HCT116 (cell line): ENCODE measurements around the gene LMO7. TPM values are rescaled to one million over a fixed set of nuclear protein-coding genes. Genes with fewer than 3 reads are reported as not detected.

ENCODE experiments used
- ATAC-seq: fragments of 200-7000 bp; cut with Tn5 transposase; 2 replicates; pipeline ENCODE4 v1.9.1; 2020; ENCODE audit warnings: mild to moderate bottlenecking, moderate library complexity
- BruUV-seq: library from RNA; stranded (reverse); fragments of 400-500 nt; replicated peaks from 2 replicates; lab custom pipeline; 2021; lab: Mats Ljungman, UMichigan
- CTCF ChIA-PET: fragments of 300-600 bp; sonication (Branson Sonifier 250); formaldehyde crosslinking; loops from one replicate; lab custom pipeline; 2021; ENCODE audit warnings: antibody characterized with exemption; lab: Charles Lee
- POLR2A ChIA-PET: fragments of 300-600, 350-600 bp; sonication (Branson Sonifier 250); formaldehyde crosslinking; loops from one replicate; lab custom pipeline; 2021; ENCODE audit warnings: antibody characterized with exemption; lab: Charles Lee
- RAD21 ChIA-PET, 2 experiments: fragments of 300-600 bp; sonication (Branson Sonifier 250); formaldehyde crosslinking; loops; one replicate each; lab custom pipeline; 2023; ENCODE audit warnings: low total read pairs in 2 of 2; ENCODE audit not compliant: uncharacterized antibody in 2 of 2, unreplicated experiment in 2 of 2, low non-redundant PET in 1 of 2; lab: Charles Lee
- DNase-seq: peaks from one replicate; pipeline ENCODE4 v3.0.0-alpha.2; 2010; ENCODE audit warnings: low read depth, low spot score
- H2AFZ ChIP-seq: fragments of 200-600 bp; shearing (Covaris generic), sonication (generic); 2 replicates; pipeline ENCODE4 v1.6.1; 2017; ENCODE audit warnings: low read depth, mixed run types, mixed read lengths, antibody characterized with exemption, low read length; ENCODE audit not compliant: poor library complexity, severe bottlenecking
- H3K27ac ChIP-seq: 2 replicates; pipeline ENCODE4 v1.5.1; 2012; ENCODE audit warnings: low read depth, low read length
- H3K27me3 ChIP-seq: fragments of 200-600 bp; sonication (generic); 2 replicates; pipeline ENCODE4 v1.6.1; 2016; ENCODE audit warnings: mixed run types, low read length, mixed read lengths; ENCODE audit not compliant: insufficient read depth
- H3K36me3 ChIP-seq, 2 experiments: fragments of 200-500 bp in 1 of 2; fragments of 200-600 bp in 1 of 2; sonication (Bioruptor generic) in 1 of 2; sonication (generic) in 1 of 2; 2 replicates each; pipeline versions ENCODE4 v1.5.1 to v1.6.1; 2014 to 2016; ENCODE audit warnings: low read length in 2 of 2, inconsistent platforms in 1 of 2, mixed read lengths in 1 of 2, mixed run types in 1 of 2; ENCODE audit not compliant: insufficient read depth in 2 of 2, control insufficient read depth in 1 of 2
- H3K4me1 ChIP-seq, 2 experiments: fragments of 200-600 bp in 1 of 2; sonication (generic) in 1 of 2; 2 replicates each; pipeline versions ENCODE4 v1.5.1 to v1.6.1; 2012 to 2017; ENCODE audit warnings: low read length in 2 of 2, inconsistent platforms in 1 of 2, mild to moderate bottlenecking in 1 of 2, mixed read lengths in 1 of 2, mixed run types in 1 of 2, moderate library complexity in 1 of 2; ENCODE audit not compliant: insufficient read depth in 2 of 2, control insufficient read depth in 1 of 2
- H3K4me2 ChIP-seq: fragments of 200-600 bp; sonication (generic); 2 replicates; pipeline ENCODE4 v1.6.1; 2017; ENCODE audit warnings: mixed run types, low read length, mixed read lengths
- H3K4me3 ChIP-seq, 2 experiments: fragments of 200-600 bp in 1 of 2; sonication (generic) in 1 of 2; replicated peaks in 1 of 2; 2 replicates each; pipeline ENCODE4 v1.5.1; 2011 to 2016; ENCODE audit warnings: low read length in 2 of 2, control low read depth in 1 of 2, low read depth in 1 of 2, mild to moderate bottlenecking in 1 of 2, mixed read lengths in 1 of 2, mixed run types in 1 of 2
- H3K79me2 ChIP-seq: fragments of 200-600 bp; sonication (generic); 2 replicates; pipeline ENCODE4 v1.6.1; 2017; ENCODE audit warnings: mild to moderate bottlenecking, mixed run types, low read length, moderate library complexity, mixed read lengths; ENCODE audit not compliant: insufficient read depth
- H3K9ac ChIP-seq: fragments of 200-600 bp; sonication (generic); 2 replicates; pipeline ENCODE4 v1.6.1; 2016; ENCODE audit warnings: low read length, mixed read lengths
- H3K9me2 ChIP-seq: fragments of 200-600 bp; sonication (generic), shearing (Covaris generic); 2 replicates; pipeline ENCODE4 v1.6.1; 2017; ENCODE audit warnings: mixed run types, mild to moderate bottlenecking, moderate library complexity; ENCODE audit not compliant: insufficient read depth
- H3K9me3 ChIP-seq, 2 experiments: fragments of 200-500 bp in 1 of 2; fragments of 200-600 bp in 1 of 2; sonication (Bioruptor generic) in 1 of 2; sonication (generic) in 1 of 2; 2 replicates each; pipeline ENCODE4 v1.6.1; 2014 to 2017; ENCODE audit warnings: low read length in 2 of 2, mixed read lengths in 2 of 2, inconsistent platforms in 1 of 2, low read depth in 1 of 2, mild to moderate bottlenecking in 1 of 2, mixed run types in 1 of 2, moderate library complexity in 1 of 2; ENCODE audit not compliant: control insufficient read depth in 1 of 2, insufficient read depth in 1 of 2
- H4K20me1 ChIP-seq: fragments of 200-600 bp; sonication (generic), shearing (Covaris generic); 2 replicates; pipeline ENCODE4 v1.6.1; 2017; ENCODE audit warnings: mixed run types, mild to moderate bottlenecking, moderate library complexity; ENCODE audit not compliant: insufficient read depth
- CEBPB ChIP-seq: IDR thresholded peaks from 2 replicates; pipeline ENCODE4 v1.6.1; 2012; ENCODE audit warnings: low read depth
- EGR1 ChIP-seq: IDR thresholded peaks from 2 replicates; pipeline ENCODE4 v1.6.1; 2012; ENCODE audit warnings: low read depth
- ELF1 ChIP-seq: IDR thresholded peaks from 2 replicates; pipeline ENCODE4 v1.6.1; 2012; ENCODE audit warnings: low read depth, borderline replicate concordance
- EZH2 ChIP-seq: fragments of 200-600 bp; sonication (generic); IDR thresholded peaks from 2 replicates; pipeline ENCODE4 v1.6.1; 2017; ENCODE audit warnings: antibody characterized with exemption, mixed run types
- EZH2phosphoT487 ChIP-seq: fragments of 200-600 bp; IDR thresholded peaks from 2 replicates; pipeline ENCODE4 v1.6.1; 2018; ENCODE audit warnings: antibody characterized with exemption, borderline replicate concordance
- JUND ChIP-seq: IDR thresholded peaks from 2 replicates; pipeline ENCODE4 v1.6.1; 2012
- POLR2A ChIP-seq: IDR thresholded peaks from 2 replicates; pipeline ENCODE4 v1.7.0; 2011; ENCODE audit warnings: borderline replicate concordance; ENCODE audit not compliant: insufficient read depth, insufficient read length; ENCODE audit errors: extremely low read depth
- POLR2AphosphoS5 ChIP-seq: IDR thresholded peaks from 2 replicates; pipeline ENCODE4 v1.6.1; 2011; ENCODE audit warnings: mild to moderate bottlenecking, low read depth, low read length, moderate library complexity
- SIN3A ChIP-seq: IDR thresholded peaks from 2 replicates; pipeline ENCODE4 v1.6.1; 2012; ENCODE audit warnings: low read depth
- SRF ChIP-seq: IDR thresholded peaks from 2 replicates; pipeline ENCODE4 v1.6.1; 2012; ENCODE audit warnings: low read depth
- TCF7L2 ChIP-seq: IDR thresholded peaks from 2 replicates; pipeline ENCODE4 v1.7.0; 2011; ENCODE audit warnings: borderline replicate concordance, inconsistent platforms; ENCODE audit not compliant: insufficient read depth, insufficient read length; ENCODE audit errors: extremely low read depth
- YY1 ChIP-seq: IDR thresholded peaks from 2 replicates; pipeline ENCODE4 v1.6.1; 2011; ENCODE audit warnings: low read length, low read depth, moderate library complexity, mild to moderate bottlenecking; ENCODE audit not compliant: insufficient replicate concordance; ENCODE audit errors: extremely low read depth
- ZNF274 ChIP-seq: fragments of 200-500 bp; sonication (Bioruptor generic); IDR thresholded peaks from 2 replicates; pipeline ENCODE4 v1.6.1; 2014; ENCODE audit warnings: mild to moderate bottlenecking, low read depth, low read length, inconsistent platforms
- intact Hi-C: fragments of 100-400 bp; cut with micrococcal nuclease; formaldehyde crosslinking; loops from 2 replicates; pipeline ENCODE4 v1.10.0; 2022
- total RNA-seq: library from RNA; stranded (reverse); gene quantifications from one replicate; pipeline ENCODE4 v1.2.1, GENCODE V29; 2021; ENCODE audit not compliant: unreplicated experiment
- TF ChIP-seq, protein P1 (sequence below), 3 experiments: fragments of 200-600 bp in 1 of 3; sonication (generic) in 1 of 3; IDR thresholded peaks in 2 of 3; conservative IDR thresholded peaks in 1 of 3; 2 replicates each; pipeline ENCODE4 v1.5.1; 2012 to 2017; ENCODE audit warnings: low read depth in 2 of 3, low read length in 2 of 3, antibody characterized with exemption in 1 of 3, borderline replicate concordance in 1 of 3, control low read depth in 1 of 3, mild to moderate bottlenecking in 1 of 3, mixed read lengths in 1 of 3, mixed run types in 1 of 3, moderate library complexity in 1 of 3; ENCODE audit not compliant: insufficient read depth in 1 of 3
- TF ChIP-seq, protein P2 (sequence below): IDR thresholded peaks from 2 replicates; pipeline ENCODE4 v1.6.1; 2011; ENCODE audit warnings: mild to moderate bottlenecking, low read length, moderate library complexity; ENCODE audit not compliant: insufficient replicate concordance; ENCODE audit errors: extremely low read depth
- TF ChIP-seq, protein P3 (sequence below): IDR thresholded peaks from 2 replicates; pipeline ENCODE4 v1.6.1; 2012

The LMO7 gene
- total RNA-seq, 1 experiment from 2014 or later, result 8.1 TPM

DNA sequence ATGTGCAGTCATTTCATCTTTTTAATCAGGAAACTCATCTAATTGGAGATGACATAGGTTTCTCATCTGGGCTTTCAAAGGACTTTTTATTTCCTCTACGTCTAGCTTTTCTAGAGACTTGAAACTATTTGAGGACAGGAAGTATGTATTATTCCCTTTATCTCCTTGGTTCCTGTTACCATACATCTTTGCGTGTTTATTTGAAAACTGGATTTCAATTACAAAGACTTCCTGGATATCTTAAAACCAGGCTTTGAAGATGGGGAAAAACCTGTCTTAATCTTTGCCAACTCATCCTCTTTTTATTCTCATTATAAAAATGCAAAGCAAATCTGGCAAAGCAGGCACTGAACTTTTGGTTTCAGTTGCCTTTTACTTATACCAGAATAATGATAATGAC is 130.5 kb downstream of the LMO7 start:
- no peaks in the 10 kb centered on the region for H4K20me1 ChIP-seq
- H3K36me3 ChIP-seq, result no peaks in the 10 kb centered on the region
- H3K9me2 ChIP-seq, result no peaks in the 10 kb centered on the region
- TF ChIP-seq TCF7L2 (no peak), EZH2phosphoT487 (no peak)
- no peaks in the 10 kb centered on the region for H3K27me3 ChIP-seq
- RAD21 ChIA-PET, result no interaction called here
- no peak overlapping the region for H3K9ac ChIP-seq
- no peak for ATAC-seq
- H3K4me2 ChIP-seq, result no peak overlapping the region
- H3K27ac ChIP-seq, result no peak overlapping the region
- DNase-seq, result no peak
- POLR2A ChIA-PET, result no interaction called here
- no peaks in the 10 kb centered on the region for H3K79me2 ChIP-seq
- H3K9me3 ChIP-seq, result no peaks in the 10 kb centered on the region
- peaks cover 2 to 11% of the 10 kb centered on the region in 2 experiments for H3K4me1 ChIP-seq
- intact Hi-C loops, result no loop called here
- CTCF ChIA-PET, result no interaction called here
- no TSS peak for BruUV-seq
- H2AFZ ChIP-seq, result no peak overlapping the region
- H3K4me3 ChIP-seq, result no peak overlapping the region

DNA sequence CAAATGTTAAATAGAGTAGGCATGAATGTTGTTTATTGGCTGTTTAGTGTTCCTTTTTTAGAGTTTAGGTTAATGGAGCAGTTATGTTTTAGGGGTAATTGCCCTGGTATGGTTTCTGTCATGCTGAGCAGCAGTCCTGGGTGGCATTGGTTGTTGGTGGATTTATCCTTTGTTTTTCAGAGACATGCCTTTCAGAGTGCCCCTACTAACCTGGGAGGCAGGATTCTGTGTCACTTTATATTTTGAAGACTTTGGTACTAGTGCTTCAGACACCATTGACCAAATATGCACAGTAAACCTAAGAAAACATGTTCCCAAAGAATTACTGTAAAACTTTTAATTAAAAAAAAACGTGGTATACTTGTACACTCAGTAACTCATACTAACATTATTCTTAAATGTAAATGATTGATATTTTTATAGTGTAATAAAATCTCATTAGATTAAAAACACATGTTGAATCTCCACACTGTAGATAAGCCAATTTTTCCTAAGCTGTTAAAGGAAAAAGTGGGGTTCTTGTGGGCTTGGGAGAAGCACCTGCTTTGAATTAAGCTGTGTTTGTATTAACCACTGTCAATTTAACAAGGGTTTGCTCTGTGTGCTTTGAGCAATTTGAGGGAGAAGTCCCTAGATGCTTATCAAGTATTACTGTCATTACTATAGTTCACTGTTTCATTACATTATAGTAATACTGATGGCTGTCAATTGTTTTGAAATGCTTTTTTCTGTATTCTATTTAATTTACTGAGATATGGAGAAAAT is 133.2 kb downstream of the LMO7 start:
- Histone ChIP-seq H3K27me3 (no peaks in the 10 kb centered on the region), H3K9ac (no peak overlapping the region), H2AFZ (no peak overlapping the region), H4K20me1 (no peaks in the 10 kb centered on the region), H3K4me3 (no peak overlapping the region), H3K9me2 (no peaks in the 10 kb centered on the region), H3K4me2 (no peak overlapping the region), H3K79me2 (no peaks in the 10 kb centered on the region), H3K36me3 (no peaks in the 10 kb centered on the region), H3K9me3 (no peaks in the 10 kb centered on the region), H3K4me1 (peaks cover 7 to 23% of the 10 kb centered on the region in 2 experiments), H3K27ac (no peak overlapping the region)
- intact Hi-C loops, result no loop called here
- ChIA-PET CTCF (no interaction called here), RAD21 (no interaction called here), POLR2A (no interaction called here)
- DNase-seq (no peak), ATAC-seq (no peak)
- no TSS peak for BruUV-seq
- TF ChIP-seq, protein P1, sequence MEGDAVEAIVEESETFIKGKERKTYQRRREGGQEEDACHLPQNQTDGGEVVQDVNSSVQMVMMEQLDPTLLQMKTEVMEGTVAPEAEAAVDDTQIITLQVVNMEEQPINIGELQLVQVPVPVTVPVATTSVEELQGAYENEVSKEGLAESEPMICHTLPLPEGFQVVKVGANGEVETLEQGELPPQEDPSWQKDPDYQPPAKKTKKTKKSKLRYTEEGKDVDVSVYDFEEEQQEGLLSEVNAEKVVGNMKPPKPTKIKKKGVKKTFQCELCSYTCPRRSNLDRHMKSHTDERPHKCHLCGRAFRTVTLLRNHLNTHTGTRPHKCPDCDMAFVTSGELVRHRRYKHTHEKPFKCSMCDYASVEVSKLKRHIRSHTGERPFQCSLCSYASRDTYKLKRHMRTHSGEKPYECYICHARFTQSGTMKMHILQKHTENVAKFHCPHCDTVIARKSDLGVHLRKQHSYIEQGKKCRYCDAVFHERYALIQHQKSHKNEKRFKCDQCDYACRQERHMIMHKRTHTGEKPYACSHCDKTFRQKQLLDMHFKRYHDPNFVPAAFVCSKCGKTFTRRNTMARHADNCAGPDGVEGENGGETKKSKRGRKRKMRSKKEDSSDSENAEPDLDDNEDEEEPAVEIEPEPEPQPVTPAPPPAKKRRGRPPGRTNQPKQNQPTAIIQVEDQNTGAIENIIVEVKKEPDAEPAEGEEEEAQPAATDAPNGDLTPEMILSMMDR (IDR thresholded peaks at IDR 0.05 in 2 of 3, conservative IDR thresholded peaks at IDR 0.05 in 1 of 3; ENCODE audit: borderline replicate concordance in 1 of 3, insufficient read depth in 1 of 3, low read depth in 2 of 3, low read length in 2 of 3), result no peak
- TF ChIP-seq CEBPB, result no peak
- TF ChIP-seq EZH2, result no peak
- TF ChIP-seq ZNF274, result no peak
- TF ChIP-seq YY1, result no peak
- TF ChIP-seq EZH2phosphoT487, result no peak
- no peak for TF ChIP-seq POLR2A
- TF ChIP-seq TCF7L2, result no peak
- TF ChIP-seq JUND, result no peak
- no peak for TF ChIP-seq SIN3A
- TF ChIP-seq, protein P2, sequence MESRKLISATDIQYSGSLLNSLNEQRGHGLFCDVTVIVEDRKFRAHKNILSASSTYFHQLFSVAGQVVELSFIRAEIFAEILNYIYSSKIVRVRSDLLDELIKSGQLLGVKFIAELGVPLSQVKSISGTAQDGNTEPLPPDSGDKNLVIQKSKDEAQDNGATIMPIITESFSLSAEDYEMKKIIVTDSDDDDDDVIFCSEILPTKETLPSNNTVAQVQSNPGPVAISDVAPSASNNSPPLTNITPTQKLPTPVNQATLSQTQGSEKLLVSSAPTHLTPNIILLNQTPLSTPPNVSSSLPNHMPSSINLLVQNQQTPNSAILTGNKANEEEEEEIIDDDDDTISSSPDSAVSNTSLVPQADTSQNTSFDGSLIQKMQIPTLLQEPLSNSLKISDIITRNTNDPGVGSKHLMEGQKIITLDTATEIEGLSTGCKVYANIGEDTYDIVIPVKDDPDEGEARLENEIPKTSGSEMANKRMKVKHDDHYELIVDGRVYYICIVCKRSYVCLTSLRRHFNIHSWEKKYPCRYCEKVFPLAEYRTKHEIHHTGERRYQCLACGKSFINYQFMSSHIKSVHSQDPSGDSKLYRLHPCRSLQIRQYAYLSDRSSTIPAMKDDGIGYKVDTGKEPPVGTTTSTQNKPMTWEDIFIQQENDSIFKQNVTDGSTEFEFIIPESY, result no peak
- TF ChIP-seq SRF, result no peak
- TF ChIP-seq, protein P3, sequence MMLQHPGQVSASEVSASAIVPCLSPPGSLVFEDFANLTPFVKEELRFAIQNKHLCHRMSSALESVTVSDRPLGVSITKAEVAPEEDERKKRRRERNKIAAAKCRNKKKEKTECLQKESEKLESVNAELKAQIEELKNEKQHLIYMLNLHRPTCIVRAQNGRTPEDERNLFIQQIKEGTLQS, result no peak
- no peak for TF ChIP-seq ELF1
- no peak for TF ChIP-seq EGR1
- no peak for TF ChIP-seq POLR2AphosphoS5
